ENCODE results near the gene AGMO.

The AGMO gene

DNA sequence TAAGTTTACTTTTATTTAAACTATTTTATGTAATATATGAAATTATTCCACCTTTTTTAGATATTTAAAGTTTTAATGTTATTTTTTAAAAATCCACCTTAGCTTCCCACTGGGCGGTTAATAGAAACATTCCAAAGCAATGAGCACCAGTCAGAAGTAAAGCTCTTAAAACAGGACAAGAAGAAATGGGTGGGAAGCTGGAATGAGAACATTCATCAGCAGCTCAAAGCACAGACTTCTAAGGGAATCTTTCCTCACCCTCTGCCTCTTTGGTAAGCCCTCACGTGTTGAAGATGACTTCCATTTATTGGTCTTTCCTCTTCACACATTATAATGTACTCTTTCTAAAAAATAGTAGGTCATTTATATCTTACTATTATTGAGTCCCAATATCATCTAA lies 3.1 kb downstream of the AGMO start:
- H3K4me3 ChIP-seq (ENCODE audit: low read length): no peak overlapping the region

DNA sequence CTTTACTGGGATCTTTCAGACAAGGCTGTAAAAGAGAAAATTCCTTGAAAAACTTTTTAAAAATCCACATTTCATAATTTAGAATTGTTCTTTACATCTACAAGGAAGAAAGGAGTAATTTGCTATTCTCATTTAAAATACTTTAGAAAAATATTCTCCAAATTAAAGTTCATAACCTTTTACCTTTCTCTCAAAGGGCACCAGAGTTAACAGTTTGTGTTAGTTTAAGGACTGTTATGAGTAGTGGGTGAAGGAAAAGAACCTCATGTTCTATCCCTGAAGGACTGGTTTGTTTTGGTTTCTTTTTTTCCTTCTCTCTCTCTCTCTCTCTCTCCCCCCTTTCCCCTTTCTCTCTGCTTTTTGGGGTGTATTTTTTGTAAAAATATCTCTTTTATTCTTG lies 4.1 kb downstream of the AGMO start:
- Histone ChIP-seq H3K79me2 (ENCODE audit: low read length) (no peaks in the 10 kb centered on the region), H3K4me2 (ENCODE audit: low read length) (peak overlapping the region; percentile 68), H3K9me3 (ENCODE audit: insufficient read depth, low read length) (no peaks in the 10 kb centered on the region), H3K36me3 (replicated peaks; ENCODE audit: low read depth, low read length) (no peaks in the 10 kb centered on the region), H2AFZ (ENCODE audit: low read depth, low read length) (no peak overlapping the region), H3K9ac (ENCODE audit: low read length) (no peak overlapping the region), H3K4me3 (ENCODE audit: low read length) (no peak overlapping the region), H3K27ac (ENCODE audit: low read length) (no peak overlapping the region), H4K20me1 (ENCODE audit: insufficient read depth, low read length) (no peaks in the 10 kb centered on the region), H3K27me3 (ENCODE audit: low read depth, low read length) (no peaks in the 10 kb centered on the region), H3K4me1 (ENCODE audit: low read length) (peaks cover 41% of the 10 kb centered on the region)
- TF ChIP-seq CTCF (IDR thresholded peaks at IDR 0.05; ENCODE audit: low read depth, low read length) (no peak), EZH2phosphoT487 (IDR thresholded peaks at IDR 0.05; ENCODE audit: low read depth) (no peak)

More for the DNA sequence above, 3.1 kb downstream of the AGMO start:
- H3K27me3 ChIP-seq (ENCODE audit: low read depth, low read length): no peaks in the 10 kb centered on the region
- TF ChIP-seq EZH2phosphoT487 (IDR thresholded peaks at IDR 0.05; ENCODE audit: low read depth): no peak
- no peak for TF ChIP-seq CTCF (IDR thresholded peaks at IDR 0.05; ENCODE audit: low read depth, low read length)
- H3K27ac ChIP-seq (ENCODE audit: low read length): no peak overlapping the region
- no peaks in the 10 kb centered on the region for H3K9me3 ChIP-seq (ENCODE audit: insufficient read depth, low read length)
- no peaks in the 10 kb centered on the region for H3K36me3 ChIP-seq (replicated peaks; ENCODE audit: low read depth, low read length)
- no peak overlapping the region for H3K4me2 ChIP-seq (ENCODE audit: low read length)
- no peak overlapping the region for H2AFZ ChIP-seq (ENCODE audit: low read depth, low read length)
- peaks cover 44% of the 10 kb centered on the region for H3K4me1 ChIP-seq (ENCODE audit: low read length)
- no peaks in the 10 kb centered on the region for H3K79me2 ChIP-seq (ENCODE audit: low read length)
- no peak overlapping the region for H3K9ac ChIP-seq (ENCODE audit: low read length)
- no peaks in the 10 kb centered on the region for H4K20me1 ChIP-seq (ENCODE audit: insufficient read depth, low read length)

- Histone ChIP-seq H3K27ac (ENCODE audit: low read length) (no peak overlapping the region), H3K27me3 (ENCODE audit: low read depth, low read length) (no peaks in the 10 kb centered on the region), H3K9ac (ENCODE audit: low read length) (peak overlapping the region; percentile 32), H3K36me3 (replicated peaks; ENCODE audit: low read depth, low read length) (no peaks in the 10 kb centered on the region), H3K4me2 (ENCODE audit: low read length) (peak overlapping the region; percentile 68), H3K4me1 (ENCODE audit: low read length) (peaks cover 36% of the 10 kb centered on the region), H2AFZ (ENCODE audit: low read depth, low read length) (peak overlapping the region; percentile 75), H3K9me3 (ENCODE audit: insufficient read depth, low read length) (no peaks in the 10 kb centered on the region), H4K20me1 (ENCODE audit: insufficient read depth, low read length) (no peaks in the 10 kb centered on the region), H3K79me2 (ENCODE audit: low read length) (no peaks in the 10 kb centered on the region), H3K4me3 (ENCODE audit: low read length) (peak overlapping the region; percentile 75)
- TF ChIP-seq CTCF (IDR thresholded peaks at IDR 0.05; ENCODE audit: low read depth, low read length): no peak
- TF ChIP-seq EZH2phosphoT487 (IDR thresholded peaks at IDR 0.05; ENCODE audit: low read depth): no peak
These were observed 4.6 kb downstream of the AGMO start for GRCh38 chr7:15557186-15557585.

GRCh38 chr7:15556339-15557105 lies 5.3 kb downstream of the AGMO start:
- Histone ChIP-seq H3K4me2 (ENCODE audit: low read length) (peak overlapping the region; percentile 68), H3K27ac (ENCODE audit: low read length) (no peak overlapping the region), H3K4me3 (ENCODE audit: low read length) (peak overlapping the region; percentile 75), H3K79me2 (ENCODE audit: low read length) (no peaks in the 10 kb centered on the region), H3K36me3 (replicated peaks; ENCODE audit: low read depth, low read length) (no peaks in the 10 kb centered on the region), H3K9ac (ENCODE audit: low read length) (peak overlapping the region; percentile 32), H3K4me1 (ENCODE audit: low read length) (peaks cover 30% of the 10 kb centered on the region), H4K20me1 (ENCODE audit: insufficient read depth, low read length) (no peaks in the 10 kb centered on the region), H3K27me3 (ENCODE audit: low read depth, low read length) (no peaks in the 10 kb centered on the region), H2AFZ (ENCODE audit: low read depth, low read length) (peak overlapping the region; percentile 75), H3K9me3 (ENCODE audit: insufficient read depth, low read length) (no peaks in the 10 kb centered on the region)
- TF ChIP-seq EZH2phosphoT487 (IDR thresholded peaks at IDR 0.05; ENCODE audit: low read depth): no peak
- no peak for TF ChIP-seq CTCF (IDR thresholded peaks at IDR 0.05; ENCODE audit: low read depth, low read length)

Data from OCI-LY3 (cell line).